COLO668 (cell line): Measurements from ENCODE around the gene AGMO.

Source experiments
- DNase-seq: peaks from one replicate; lab custom pipeline; 2025; ENCODE audit not compliant: unreplicated experiment; lab: John Stamatoyannopoulos, UW

AGMO gene

DNA sequence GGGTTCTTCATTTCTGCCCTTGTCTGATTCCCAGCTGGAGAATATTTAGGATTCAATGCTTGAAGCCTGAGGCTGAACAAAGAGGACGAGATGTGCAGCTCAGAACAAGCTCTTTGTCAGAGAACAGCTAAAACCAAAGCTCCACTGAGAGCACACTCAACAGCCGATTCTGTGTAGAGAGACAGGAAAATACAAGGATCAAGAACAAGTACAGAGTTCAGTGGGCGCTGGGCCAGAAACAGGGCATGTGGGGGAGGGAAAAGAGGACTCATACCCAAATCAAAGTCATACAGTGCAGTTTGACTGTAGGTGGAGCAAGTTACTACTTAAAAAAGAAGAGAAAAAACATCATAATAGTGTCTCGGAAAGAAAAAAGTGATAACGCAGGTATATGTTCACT lies at the start of gene AGMO:
Gene AGMO, minus strand, starts transcription at position 181 of the 400 bp plus-strand sequence.
- DNase-seq = peak; percentile 62

DNA sequence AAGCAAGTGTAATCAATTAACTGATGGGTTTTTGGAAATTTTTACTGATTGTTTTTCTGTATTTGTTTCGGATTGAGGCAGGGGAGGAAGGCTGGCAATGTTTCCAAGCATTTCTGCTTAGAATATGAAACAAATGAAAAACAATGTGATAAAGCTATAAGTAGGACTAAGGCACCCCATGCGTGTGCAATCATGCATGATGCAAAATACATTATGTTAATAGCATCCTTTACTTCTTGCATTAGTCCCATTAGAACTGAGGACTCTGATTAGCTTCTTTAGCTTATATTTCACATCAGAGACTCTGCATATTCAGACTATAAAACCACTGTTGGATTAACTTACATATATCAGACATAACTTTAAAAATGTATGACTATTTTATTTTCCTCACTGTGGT lies 48.7 kb upstream of the AGMO start:
- no peak for DNase-seq

GRCh38 chr7:15609287-15609686 lies 47.5 kb upstream of the AGMO start:
- DNase-seq = no peak

- no peak for DNase-seq
These were observed 45.9 kb upstream of the AGMO start for GRCh38 chr7:15607529-15608210.

DNA sequence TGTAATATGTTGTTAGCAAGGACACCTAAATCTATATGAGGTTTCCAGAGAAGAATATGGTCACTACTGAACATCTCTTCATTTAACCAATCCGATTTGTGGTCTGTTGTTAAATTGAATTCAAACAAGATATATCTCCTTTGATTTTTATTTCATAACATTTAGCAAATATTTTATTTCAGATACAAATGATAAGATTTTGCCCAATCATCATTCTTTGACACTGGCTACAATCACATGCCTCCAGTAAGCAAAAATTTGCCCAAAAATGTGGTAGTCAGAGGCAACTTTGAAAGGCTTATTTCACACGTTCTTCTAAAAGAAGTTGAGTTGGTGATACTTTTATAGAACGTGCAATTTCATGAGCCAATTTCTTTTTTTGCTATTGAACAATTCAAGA lies 44.7 kb upstream of the AGMO start:
- no peak for DNase-seq

DNA sequence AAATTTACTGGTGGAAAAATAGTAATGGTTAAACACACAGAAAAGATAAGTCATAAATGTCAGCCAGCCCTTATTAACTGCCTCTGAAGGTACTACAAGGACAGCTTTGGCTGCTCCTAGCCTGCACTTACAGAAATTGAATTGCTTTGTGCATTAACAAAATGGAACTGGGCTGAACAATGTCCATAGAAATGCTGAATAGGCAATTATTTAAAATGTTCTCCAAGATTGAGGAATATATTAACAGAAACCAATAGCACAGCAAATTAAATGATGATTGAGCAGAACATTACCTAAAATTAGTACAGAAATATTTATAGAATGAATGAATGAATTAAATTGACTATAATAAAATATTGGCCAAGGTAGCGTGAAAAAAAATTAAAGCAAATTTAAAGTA lies 42.4 kb upstream of the AGMO start:
- DNase-seq = no peak

DNA sequence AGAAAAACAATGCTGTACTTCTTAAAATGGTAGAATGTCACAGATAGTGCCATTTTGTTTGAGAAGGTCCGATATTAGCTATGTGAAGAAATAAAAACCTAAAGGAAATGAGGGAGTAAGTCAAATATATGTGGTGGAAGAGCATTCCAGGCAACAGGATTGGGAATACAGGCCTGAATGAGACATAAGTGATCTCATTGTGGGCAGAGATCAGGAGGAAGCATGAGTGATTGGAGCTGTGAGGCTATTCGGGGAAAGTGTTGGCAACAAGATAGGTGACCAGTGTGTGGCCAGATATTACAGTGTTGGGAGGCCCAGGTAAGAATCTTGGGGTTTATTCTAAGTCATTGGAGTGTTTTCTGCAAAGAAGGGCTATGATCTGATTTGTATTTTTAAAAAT lies 41.3 kb upstream of the AGMO start:
- DNase-seq = no peak

DNA sequence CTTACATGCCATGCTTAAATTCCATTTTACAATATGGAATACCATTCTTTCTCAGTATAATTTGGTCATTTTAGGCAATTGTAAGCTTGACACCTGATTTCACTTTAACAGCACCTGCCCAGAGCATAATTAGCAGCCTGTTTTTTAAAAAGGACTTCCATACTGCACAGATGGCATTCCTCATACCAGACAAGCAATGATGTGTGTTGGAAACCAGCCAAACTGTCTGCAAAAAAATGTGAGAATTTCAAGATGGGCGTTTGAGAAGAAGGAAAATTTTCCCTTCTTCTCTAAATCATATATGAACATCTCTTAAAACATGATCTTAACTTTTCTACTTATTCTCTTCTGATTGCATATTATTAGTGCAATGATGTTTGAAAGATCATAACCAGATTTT lies 40.4 kb upstream of the AGMO start:
- no peak for DNase-seq

DNA sequence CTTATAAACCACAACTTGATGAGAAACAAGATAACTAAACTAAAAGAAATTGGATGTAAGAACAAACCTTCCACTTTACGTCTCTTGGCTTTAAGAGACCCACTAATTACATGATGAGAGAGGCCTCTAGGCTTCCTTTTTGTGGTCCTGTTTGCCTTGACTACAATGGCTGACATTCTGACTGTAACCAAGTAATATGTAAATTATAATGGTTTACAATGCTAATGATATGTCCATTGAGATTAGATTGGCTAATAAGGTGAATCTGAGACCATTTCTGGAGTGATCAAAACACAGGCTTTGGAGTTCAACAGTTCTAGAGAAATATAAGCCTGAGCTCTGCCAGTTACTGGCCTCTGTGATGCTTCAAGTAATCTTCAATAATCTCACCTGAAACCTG lies 39.4 kb upstream of the AGMO start:
- DNase-seq = no peak

DNA sequence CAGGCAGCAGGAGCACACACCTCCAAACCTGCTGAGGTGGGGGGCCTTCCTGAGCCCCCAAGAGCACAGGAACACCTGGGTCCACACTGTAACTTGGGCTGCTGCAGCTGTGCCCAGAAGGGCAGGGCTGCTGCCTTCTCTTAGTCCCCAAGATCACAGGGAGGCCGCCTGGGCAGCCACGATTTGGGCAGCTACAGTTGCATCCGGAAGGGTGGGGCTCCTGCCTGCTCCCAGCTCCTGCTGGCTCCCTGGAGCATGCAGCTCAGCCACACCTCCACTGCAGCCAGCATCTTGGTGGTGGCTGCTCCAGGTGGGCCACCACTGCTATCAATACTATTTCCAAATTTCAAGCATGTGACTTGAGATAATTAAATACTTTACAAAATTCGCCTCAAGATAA lies 38.5 kb upstream of the AGMO start:
- no peak for DNase-seq

DNA sequence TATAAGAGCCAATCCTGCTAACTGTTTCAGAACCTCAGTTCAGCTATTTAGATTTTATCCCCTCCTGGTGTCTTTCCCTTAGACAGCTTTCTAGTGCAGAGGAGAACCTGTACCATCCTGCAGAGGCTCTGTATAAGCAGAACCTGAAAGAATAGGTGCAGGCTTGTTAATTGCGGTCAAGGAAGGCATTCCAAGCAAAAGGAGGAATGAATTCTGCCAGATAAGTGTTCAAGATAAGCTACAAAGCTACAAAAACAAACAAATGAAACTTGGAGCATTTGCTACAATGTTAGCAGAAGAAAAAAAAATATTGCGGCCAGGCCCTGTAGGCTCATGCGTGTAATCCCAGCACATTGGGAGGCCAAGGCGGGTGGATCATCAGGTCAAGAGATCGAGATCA lies 32.6 kb upstream of the AGMO start:
- DNase-seq = no peak

DNA sequence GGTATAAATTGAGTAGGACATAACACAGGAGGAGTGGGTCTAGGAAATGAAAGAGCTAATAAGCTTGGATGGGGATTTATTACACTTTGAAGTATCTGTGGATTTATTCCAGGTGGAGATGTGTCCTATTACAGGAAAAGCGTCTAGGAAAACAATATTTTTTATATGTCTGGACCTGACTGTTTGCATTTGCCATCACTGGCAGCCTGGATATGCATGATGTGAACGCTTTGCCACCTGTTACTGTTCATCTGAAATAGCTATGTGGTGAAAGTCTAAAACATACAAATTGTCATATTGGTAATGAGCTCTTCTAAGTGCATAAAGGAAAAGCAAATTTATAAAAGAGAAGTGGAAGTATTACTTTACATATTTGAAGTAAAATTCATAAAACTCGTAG lies 31.6 kb upstream of the AGMO start:
- peak; percentile 35 for DNase-seq

DNA sequence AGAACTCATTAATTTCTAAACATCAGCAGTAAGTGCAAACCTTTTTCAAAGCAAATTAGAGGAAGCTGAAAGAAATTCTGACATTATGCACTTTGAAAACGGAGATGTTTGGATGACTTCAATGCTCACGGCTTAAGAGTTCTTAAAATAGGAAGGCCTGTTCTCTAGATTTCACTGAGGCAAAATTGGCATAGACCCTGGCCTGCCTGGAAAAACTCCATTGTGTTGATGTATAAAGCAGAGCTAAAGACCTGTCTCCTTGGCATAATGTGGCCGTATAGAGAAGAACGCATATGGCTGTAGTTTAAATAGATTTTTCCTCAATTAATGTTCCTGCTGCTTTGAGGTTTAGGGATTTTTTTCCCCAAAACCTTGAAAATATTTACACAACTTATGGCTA lies 24.5 kb upstream of the AGMO start:
- DNase-seq = no peak

DNA sequence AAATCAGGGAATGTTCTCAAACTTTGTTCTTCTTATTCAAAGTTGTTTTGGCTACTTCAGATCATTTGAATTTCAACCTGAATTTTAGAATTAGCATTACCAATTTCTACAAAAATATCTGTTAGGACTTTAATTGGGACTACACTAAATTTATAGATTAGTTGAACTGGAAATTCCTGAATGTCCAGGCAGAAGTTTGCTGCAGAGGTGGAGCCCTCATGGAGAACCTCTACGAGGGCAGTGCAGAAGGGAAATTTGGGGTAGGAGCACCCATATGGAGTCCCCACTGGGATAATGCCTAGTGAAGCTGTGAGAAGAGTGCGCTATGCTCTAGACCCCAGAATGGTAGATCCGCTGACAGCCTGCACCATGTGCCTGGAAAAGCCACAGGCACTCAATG lies 22.8 kb upstream of the AGMO start:
- DNase-seq = no peak

- no peak for DNase-seq
These were observed 21.0 kb upstream of the AGMO start for GRCh38 chr7:15582773-15583172.

GRCh38 chr7:15581352-15581951 lies 19.6 kb upstream of the AGMO start:
- DNase-seq = no peak

- DNase-seq = no peak
These were observed 19.0 kb upstream of the AGMO start for GRCh38 chr7:15580604-15581351.

DNA sequence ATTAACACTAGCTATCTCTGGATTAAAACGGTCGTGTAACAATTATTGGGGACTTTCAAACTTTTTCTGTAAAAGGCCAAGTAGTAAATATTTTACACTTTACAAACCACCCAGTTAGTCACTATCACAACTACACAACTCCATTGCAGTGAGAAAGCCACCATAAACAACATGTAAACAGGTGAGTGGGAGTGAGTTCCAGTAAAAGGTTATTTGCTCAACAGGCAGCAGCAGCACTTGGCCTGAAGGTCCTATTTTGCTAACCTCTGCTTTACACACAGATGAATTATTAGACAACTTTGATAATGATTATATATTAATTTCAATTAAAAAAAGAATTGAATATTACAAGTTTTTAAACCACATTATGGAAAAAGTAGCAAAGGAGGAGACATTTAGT lies 15.8 kb upstream of the AGMO start:
- DNase-seq = no peak

- no peak for DNase-seq
These were observed 9.6 kb upstream of the AGMO start for GRCh38 chr7:15571301-15571878.

DNA sequence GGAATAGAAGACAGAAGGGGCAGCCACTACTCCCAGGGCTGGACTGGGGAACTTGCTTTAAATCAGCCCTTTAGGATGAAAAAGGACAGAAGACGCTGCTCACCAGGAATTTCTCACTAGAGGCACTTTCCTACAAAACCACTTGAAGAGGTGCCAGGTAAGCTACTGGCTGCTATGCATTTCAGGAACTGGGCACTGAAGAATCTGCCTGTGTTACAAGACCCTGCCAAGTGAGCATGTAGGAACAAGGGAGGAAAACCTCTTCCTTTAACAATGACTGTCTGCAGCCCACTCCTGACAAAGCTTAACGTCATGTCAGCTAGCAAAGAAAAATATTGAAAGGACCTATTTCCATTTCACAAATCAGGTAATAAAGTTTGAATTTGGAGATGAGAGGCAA lies 5.8 kb upstream of the AGMO start:
- DNase-seq = no peak

DNA sequence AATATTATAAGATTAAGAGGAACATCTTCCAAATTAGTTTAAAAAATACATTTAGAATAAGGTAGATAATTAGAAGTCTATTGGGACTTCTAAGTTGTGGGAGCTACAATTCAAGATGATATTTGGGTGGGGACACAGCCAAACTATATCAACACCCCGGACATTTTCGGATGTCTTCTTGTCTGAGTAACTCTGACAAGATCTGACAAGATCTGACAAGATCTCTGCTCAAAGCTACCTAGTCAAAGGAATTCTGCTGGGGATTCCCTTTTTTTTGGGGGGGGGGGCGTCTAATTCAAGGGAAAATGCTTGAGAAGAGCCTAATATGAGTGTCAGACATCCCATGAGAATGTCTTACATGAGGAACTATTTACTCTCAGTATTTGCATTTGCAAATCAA lies 5.2 kb upstream of the AGMO start:
- no peak for DNase-seq

DNA sequence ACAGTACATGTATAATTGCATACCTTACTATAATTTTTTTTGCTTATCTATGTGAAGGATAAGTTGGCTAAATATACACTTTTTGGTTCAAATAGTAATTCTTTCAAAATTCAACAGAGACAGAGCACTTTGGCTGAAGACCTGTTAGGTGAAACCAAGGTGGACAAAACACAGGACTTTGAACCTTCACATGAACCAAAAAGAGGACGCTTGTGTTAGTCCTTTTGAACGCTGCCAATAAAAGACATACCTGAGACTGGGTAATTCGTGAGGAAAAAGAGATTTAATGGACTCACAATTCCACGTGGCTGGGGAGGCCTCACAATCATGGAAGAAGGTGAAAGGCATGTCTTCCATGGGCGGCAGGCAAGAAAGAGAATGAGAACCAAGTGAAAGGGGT lies 4.7 kb upstream of the AGMO start:
- no peak for DNase-seq
